ENCODE results near the gene YTHDF1. TPM values are rescaled to one million over a fixed set of nuclear protein-coding genes. Genes with fewer than 3 reads are reported as not detected.

The YTHDF1 gene
- total RNA-seq, 1 donor from 2014 or later = 59.0 TPM

GRCh38 chr20:63174309-63175037, 41.5 kb downstream of the YTHDF1 start:
- Mint-ChIP-seq H3K4me1 (peaks cover 32% of the 10 kb centered on the region), H3K27ac (ENCODE audit: unreplicated experiment) (peak overlapping the region; percentile 27), H3K4me3 (peak overlapping the region; percentile 90), H3K9me3 (no peaks in the 10 kb centered on the region), H3K27me3 (ENCODE audit: low read depth) (peaks cover 51% of the 10 kb centered on the region), H3K36me3 (ENCODE audit: low read depth) (no peaks in the 10 kb centered on the region)
- no peak for TF ChIP-seq CTCF (conservative IDR thresholded peaks at IDR 0.05)
- DNase-seq (ENCODE audit: low read depth, low spot score) = peak; percentile 52

GRCh38 chr20:63173552-63174191, 42.3 kb downstream of the YTHDF1 start:
- Mint-ChIP-seq H3K36me3 (ENCODE audit: low read depth) (no peaks in the 10 kb centered on the region), H3K4me3 (peak overlapping the region; percentile 90), H3K4me1 (peaks cover 31% of the 10 kb centered on the region), H3K27me3 (ENCODE audit: low read depth) (peaks cover 49% of the 10 kb centered on the region), H3K9me3 (no peaks in the 10 kb centered on the region), H3K27ac (ENCODE audit: unreplicated experiment) (peak overlapping the region; percentile 98)
- no peak for TF ChIP-seq CTCF (conservative IDR thresholded peaks at IDR 0.05)
- DNase-seq (ENCODE audit: low read depth, low spot score) = peak; percentile 82

GRCh38 chr20:63172726-63173125, 43.2 kb downstream of the YTHDF1 start:
- no peak overlapping the region for H3K4me3 Mint-ChIP-seq
- peaks cover 31% of the 10 kb centered on the region for H3K4me1 Mint-ChIP-seq
- no peak for DNase-seq (ENCODE audit: low read depth, low spot score)
- no peaks in the 10 kb centered on the region for H3K9me3 Mint-ChIP-seq
- TF ChIP-seq CTCF (conservative IDR thresholded peaks at IDR 0.05) = no peak
- H3K27ac Mint-ChIP-seq (ENCODE audit: unreplicated experiment) = no peak overlapping the region
- H3K27me3 Mint-ChIP-seq (ENCODE audit: low read depth) = peaks cover 44% of the 10 kb centered on the region
- no peaks in the 10 kb centered on the region for H3K36me3 Mint-ChIP-seq (ENCODE audit: low read depth)

GRCh38 chr20:63171991-63172390, 43.9 kb downstream of the YTHDF1 start:
- Mint-ChIP-seq H3K9me3 (no peaks in the 10 kb centered on the region), H3K36me3 (ENCODE audit: low read depth) (no peaks in the 10 kb centered on the region), H3K4me3 (peak overlapping the region; percentile 58), H3K4me1 (peaks cover 34% of the 10 kb centered on the region), H3K27ac (ENCODE audit: unreplicated experiment) (no peak overlapping the region), H3K27me3 (ENCODE audit: low read depth) (peaks cover 42% of the 10 kb centered on the region)
- no peak for DNase-seq (ENCODE audit: low read depth, low spot score)
- no peak for TF ChIP-seq CTCF (conservative IDR thresholded peaks at IDR 0.05)

GRCh38 chr20:63169681-63170080, 46.2 kb downstream of the YTHDF1 start:
- Mint-ChIP-seq H3K4me1 (peaks cover 32% of the 10 kb centered on the region), H3K27ac (ENCODE audit: unreplicated experiment) (peak overlapping the region; percentile 71), H3K36me3 (ENCODE audit: low read depth) (no peaks in the 10 kb centered on the region), H3K27me3 (ENCODE audit: low read depth) (peaks cover 25% of the 10 kb centered on the region), H3K9me3 (no peaks in the 10 kb centered on the region), H3K4me3 (peak overlapping the region; percentile 19)
- TF ChIP-seq CTCF (conservative IDR thresholded peaks at IDR 0.05) = no peak
- DNase-seq (ENCODE audit: low read depth, low spot score) = no peak

All from neural crest cell (in vitro differentiated cells).